Testis (tissue), 2 donors: Measurements from ENCODE around the gene DIAPH3.

Source experiments
- CTCF ChIP-seq, 3 experiments: fragments of 450-650 bp in 2 of 3; fragments of 200-600 bp in 1 of 3; sonication (generic) in 1 of 3; IDR thresholded peaks; one replicate each; pipeline ENCODE4 v1.5.1; 2016 to 2019; ENCODE audit warnings: antibody characterized with exemption in 3 of 3, mild to moderate bottlenecking in 2 of 3, moderate library complexity in 1 of 3
- POLR2A ChIP-seq: fragments of 450-650 bp; IDR thresholded peaks from one replicate; pipeline ENCODE4 v1.6.1; 2017; ENCODE audit warnings: antibody characterized with exemption, mild to moderate bottlenecking, moderate library complexity

- TF ChIP-seq CTCF (IDR thresholded peaks at IDR 0.05): no peak
- TF ChIP-seq POLR2A: no peak
Measured at GRCh38 chr13:59677430-59677829, 486.3 kb downstream of the DIAPH3 start.
